Smooth muscle cell of trachea (primary cell): ENCODE measurements around the gene RPS13. TPM values are rescaled to one million over a fixed set of nuclear protein-coding genes. Genes with fewer than 3 reads are reported as not detected.

ENCODE experiments used
- total RNA-seq: library from RNA; depleted of rRNA; stranded (reverse); fragments of >200 nt; gene quantifications from 2 replicates; pipeline ENCODE4 v1.2.1, GENCODE V29; 2014

RPS13 gene
- total RNA-seq, result 837 and 1,005 TPM in 2 replicates

DNA sequence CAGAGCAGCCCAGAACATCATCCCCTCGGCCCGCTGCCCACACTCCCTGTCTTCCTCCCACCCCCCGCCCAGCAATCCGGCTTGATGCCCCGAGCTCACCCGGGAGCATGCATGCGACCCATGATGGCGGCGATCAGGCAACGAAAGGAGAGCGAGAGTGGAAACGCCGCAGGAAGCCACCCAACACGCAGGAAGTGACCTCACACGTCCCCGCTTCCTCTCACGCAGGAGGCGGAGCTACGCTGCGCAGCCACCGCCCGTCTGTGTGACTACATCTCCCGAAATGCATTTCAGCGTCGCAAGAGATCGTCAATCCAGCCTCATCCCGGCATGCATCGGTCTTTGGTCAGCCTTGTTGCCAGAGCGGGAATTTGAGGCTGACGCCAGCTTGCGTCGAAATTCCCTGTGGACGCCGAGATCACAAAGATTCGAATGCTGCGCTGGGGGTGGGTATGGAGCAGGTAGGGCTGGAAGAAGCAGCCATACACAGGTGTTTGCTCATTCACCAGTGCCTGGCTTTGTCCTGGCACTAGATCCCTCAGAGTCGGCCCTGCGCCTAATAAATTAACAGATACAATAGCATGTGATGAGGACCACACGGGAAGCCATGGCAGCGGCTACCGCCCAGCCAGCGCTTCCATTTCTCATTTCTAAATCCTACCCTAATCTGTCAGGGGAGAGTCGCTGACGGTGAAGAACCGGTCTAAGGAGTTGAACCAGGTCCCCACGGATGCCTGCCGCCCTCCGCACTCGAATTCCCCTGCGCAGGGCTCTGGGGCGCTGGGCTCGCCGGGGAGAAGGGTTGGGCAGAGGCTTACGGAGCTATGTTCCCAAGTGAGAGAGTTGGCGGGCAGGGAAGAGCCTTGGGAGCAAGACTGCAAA, at the start of gene RPS13:
Gene RPS13 (minus strand): TSS at position 148 of the 882 bp plus-strand sequence. CDS start 26 bp downstream, at position 122.

Other genes with a start within 250 kb of the RPS13 start
- not detected in 2 replicates for gene PLEKHA7, start 63.3 kb downstream of the RPS13 start, total RNA-seq
- gene PIK3C2A, start 130.3 kb upstream of the RPS13 start, total RNA-seq, result 46.6 and 52.5 TPM in 2 replicates
- 96.4 and 166 TPM in 2 replicates for gene NUCB2, start 199.1 kb upstream of the RPS13 start, total RNA-seq